VCaP (cell line): Measurements from ENCODE around the gene CYP26C1.

Experiments used
- H3K27ac ChIP-seq: fragments of 450-650 bp; 2 replicates; pipeline ENCODE4 v1.5.1; 2017
- TF ChIP-seq, protein P1 (sequence below): fragments of 450-650 bp; conservative IDR thresholded peaks from 2 replicates; pipeline ENCODE4 v1.5.1; 2017; ENCODE audit warnings: mild to moderate bottlenecking, moderate library complexity

The CYP26C1 gene

GRCh38 chr10:93074147-93074596, 13.6 kb downstream of the CYP26C1 start:
- no peak overlapping the region for H3K27ac ChIP-seq
- TF ChIP-seq, protein P1, sequence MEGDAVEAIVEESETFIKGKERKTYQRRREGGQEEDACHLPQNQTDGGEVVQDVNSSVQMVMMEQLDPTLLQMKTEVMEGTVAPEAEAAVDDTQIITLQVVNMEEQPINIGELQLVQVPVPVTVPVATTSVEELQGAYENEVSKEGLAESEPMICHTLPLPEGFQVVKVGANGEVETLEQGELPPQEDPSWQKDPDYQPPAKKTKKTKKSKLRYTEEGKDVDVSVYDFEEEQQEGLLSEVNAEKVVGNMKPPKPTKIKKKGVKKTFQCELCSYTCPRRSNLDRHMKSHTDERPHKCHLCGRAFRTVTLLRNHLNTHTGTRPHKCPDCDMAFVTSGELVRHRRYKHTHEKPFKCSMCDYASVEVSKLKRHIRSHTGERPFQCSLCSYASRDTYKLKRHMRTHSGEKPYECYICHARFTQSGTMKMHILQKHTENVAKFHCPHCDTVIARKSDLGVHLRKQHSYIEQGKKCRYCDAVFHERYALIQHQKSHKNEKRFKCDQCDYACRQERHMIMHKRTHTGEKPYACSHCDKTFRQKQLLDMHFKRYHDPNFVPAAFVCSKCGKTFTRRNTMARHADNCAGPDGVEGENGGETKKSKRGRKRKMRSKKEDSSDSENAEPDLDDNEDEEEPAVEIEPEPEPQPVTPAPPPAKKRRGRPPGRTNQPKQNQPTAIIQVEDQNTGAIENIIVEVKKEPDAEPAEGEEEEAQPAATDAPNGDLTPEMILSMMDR = 0 out of 2 replicates have a peak, but pooled peaks have one; percentile 23

GRCh38 chr10:93074597-93075368, 14.2 kb downstream of the CYP26C1 start:
- TF ChIP-seq, protein P1 = no peak
- no peak overlapping the region for H3K27ac ChIP-seq

DNA sequence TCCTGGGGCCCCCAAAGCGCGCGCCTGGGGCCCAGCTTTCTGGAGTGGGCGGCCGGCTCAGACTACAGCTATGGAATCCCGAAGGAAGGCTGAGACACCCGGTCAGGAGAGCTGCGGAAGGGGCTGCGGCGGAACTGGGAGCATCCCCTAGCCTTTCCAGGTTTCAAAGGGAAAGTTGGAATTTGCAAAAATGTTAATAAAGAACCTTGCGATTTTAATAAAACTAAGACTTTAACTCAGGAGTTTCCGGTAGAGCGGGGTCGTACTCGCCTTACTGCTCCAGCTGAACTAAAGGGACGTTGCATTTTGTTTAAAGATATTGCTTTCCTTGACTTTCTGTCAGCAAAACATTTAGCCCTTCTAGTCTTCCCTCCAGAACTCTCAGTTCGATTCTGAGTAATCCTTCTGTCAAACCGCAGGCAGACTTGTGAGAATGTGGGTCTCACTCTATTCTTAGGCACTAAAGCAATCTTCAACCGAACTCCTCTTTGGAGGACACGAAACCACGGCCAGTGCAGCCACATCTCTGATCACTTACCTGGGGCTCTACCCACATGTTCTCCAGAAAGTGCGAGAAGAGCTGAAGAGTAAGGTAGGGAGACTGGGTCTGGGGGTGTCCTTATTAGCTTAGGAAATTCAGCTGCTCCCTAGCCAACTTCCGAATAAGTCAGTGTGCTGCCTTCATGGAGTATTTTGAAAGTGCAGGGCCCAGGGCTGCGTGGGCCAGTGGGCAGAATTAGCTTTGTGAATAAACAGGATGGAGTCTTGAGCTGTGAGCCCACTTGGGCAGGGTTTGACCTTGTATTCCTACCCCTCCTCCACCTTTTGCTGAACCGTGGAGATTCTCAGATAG, 15.0 kb downstream of the CYP26C1 start:
- H3K27ac ChIP-seq = no peak overlapping the region
- TF ChIP-seq, protein P1 = no peak

- TF ChIP-seq, protein P1 = no peak
- no peak overlapping the region for H3K27ac ChIP-seq
Observed at GRCh38 chr10:93076871-93077270, 16.3 kb downstream of the CYP26C1 start.

DNA sequence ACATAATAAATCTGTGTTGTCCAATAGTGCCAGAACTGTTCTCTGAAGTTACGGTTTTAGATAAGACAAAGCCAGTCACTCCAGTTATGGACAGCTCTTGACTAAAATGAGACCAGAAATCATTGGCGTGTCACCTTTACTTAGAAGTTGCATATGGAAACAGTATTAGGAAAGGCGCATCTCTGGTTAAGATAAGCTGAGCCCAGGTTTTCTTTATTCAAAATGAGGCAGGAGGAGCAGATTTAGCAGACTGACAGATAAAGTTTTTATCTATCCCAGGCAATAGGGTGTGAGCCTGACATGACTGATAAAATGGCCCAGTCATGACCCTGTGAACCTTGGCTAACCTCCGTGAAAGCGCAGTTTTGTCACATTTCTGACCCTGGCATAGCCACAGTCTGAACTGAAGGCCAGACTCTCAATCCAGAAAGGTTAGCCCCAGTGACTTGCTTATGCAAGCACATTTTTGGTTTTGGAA, 17.3 kb downstream of the CYP26C1 start:
- no peak overlapping the region for H3K27ac ChIP-seq
- TF ChIP-seq, protein P1 = no peak

DNA sequence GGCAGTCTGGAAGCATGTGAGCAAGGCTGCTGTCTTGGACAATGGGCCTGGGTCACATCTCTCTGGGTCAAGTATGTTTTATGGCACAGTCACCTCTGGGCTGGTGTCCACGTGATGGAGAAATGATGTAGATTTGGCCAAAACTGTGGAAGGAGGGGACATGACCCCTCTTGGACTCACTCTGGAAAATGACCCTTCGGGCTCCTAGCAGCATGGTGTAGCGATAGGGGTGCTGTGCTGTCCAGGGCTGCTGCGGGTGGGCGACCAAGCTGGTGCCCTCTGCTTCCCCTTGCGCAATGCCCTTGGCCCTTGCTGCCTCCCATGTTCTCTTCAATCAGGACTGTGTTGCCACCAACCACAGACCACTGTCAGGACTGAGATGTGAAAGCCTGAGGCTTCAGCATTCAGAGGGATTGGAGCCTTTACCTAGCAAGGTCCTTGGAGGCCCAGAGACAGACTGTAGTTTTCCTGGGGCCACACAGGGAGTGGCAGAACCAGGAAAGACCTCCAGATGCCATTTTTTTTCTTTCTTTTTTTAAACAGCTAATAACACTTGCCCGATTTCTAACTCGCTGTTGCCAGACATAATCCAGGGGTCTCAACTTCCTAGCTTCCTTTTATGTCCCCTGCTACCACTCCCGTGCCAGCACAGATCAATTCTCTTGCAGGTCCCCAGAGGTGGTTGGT, 19.2 kb downstream of the CYP26C1 start:
- H3K27ac ChIP-seq = no peak overlapping the region

More for the DNA sequence above, 19.2 kb downstream of the CYP26C1 start:
- TF ChIP-seq, protein P1 = no peak
